C1 segment of cervical spinal cord (tissue), 14 donors: Measurements from ENCODE around the gene NRCAM.
"Not testable (repeated sequence)": the region's sequence is repeated elsewhere in the genome, so short reads cannot be mapped to it uniquely, and the experiment has no call there.

Source experiments
- DNase-seq, 14 donors: peaks; one replicate each; lab custom pipeline; 2025; lab: John Stamatoyannopoulos, UW

Gene NRCAM

GRCh38 chr7:108455998-108456677 lies at the start of gene NRCAM:
Gene NRCAM (minus strand): TSS chr7:108456436. CDS start chr7:108240064, 216,372 bp downstream.
- DNase-seq: peak in 13 of 14 donors; percentile 6 to 79 (median 56)

GRCh38 chr7:108504576-108504975 lies 48.3 kb upstream of the NRCAM start:
- DNase-seq: not testable (repeated sequence)

GRCh38 chr7:108503112-108504026 lies 47.1 kb upstream of the NRCAM start:
- DNase-seq: peak in 2 of 14 donors; percentile 2 to 21

GRCh38 chr7:108499566-108499965 lies 43.3 kb upstream of the NRCAM start:
- DNase-seq: no peak

- DNase-seq: no peak
Observed at GRCh38 chr7:108498481-108498880, 42.2 kb upstream of the NRCAM start.

- DNase-seq: peak in 2 of 14 donors; percentile 2 to 21
Observed at GRCh38 chr7:108497082-108497725, 41.0 kb upstream of the NRCAM start.

- DNase-seq: no peak
Observed at GRCh38 chr7:108492742-108493141, 36.5 kb upstream of the NRCAM start.

- no peak for DNase-seq
Observed at GRCh38 chr7:108488768-108489538, 32.7 kb upstream of the NRCAM start.

GRCh38 chr7:108487646-108488045 lies 31.4 kb upstream of the NRCAM start:
- DNase-seq: no peak

GRCh38 chr7:108486291-108486966 lies 30.2 kb upstream of the NRCAM start:
- no peak for DNase-seq

GRCh38 chr7:108484137-108484536 lies 27.9 kb upstream of the NRCAM start:
- DNase-seq: no peak

GRCh38 chr7:108480311-108480710 lies 24.1 kb upstream of the NRCAM start:
- no peak for DNase-seq

GRCh38 chr7:108479751-108480150 lies 23.5 kb upstream of the NRCAM start:
- DNase-seq: no peak

- DNase-seq: no peak
Observed at GRCh38 chr7:108479118-108479517, 22.9 kb upstream of the NRCAM start.

GRCh38 chr7:108468246-108468645 lies 12.0 kb upstream of the NRCAM start:
- DNase-seq: no peak

- DNase-seq: no peak
Observed at GRCh38 chr7:108467391-108467790, 11.2 kb upstream of the NRCAM start.

- DNase-seq: not testable (repeated sequence)
Observed at GRCh38 chr7:108466322-108466721, 10.1 kb upstream of the NRCAM start.

GRCh38 chr7:108464743-108465142 lies 8.5 kb upstream of the NRCAM start:
- DNase-seq: no peak

- DNase-seq: no peak
Observed at GRCh38 chr7:108463613-108464012, 7.4 kb upstream of the NRCAM start.

GRCh38 chr7:108461840-108462239 lies 5.6 kb upstream of the NRCAM start:
- peak in 1 of 14 donors; percentile 54 for DNase-seq

- no peak for DNase-seq
Observed at GRCh38 chr7:108460964-108461363, 4.7 kb upstream of the NRCAM start.
